Stimulated activated CD8-positive, alpha-beta memory T cell treated with anti-CD3 and anti-CD28 coated beads, Interleukin-15, amount 100 ng/mL, for 1 hour (primary cell): Measurements from ENCODE around the gene C3orf85.

Source experiments
- DNase-seq: peaks from one replicate; pipeline ENCODE4 v3.0.0-alpha.2; 2020; ENCODE audit warnings: low read depth

The C3orf85 gene

DNA sequence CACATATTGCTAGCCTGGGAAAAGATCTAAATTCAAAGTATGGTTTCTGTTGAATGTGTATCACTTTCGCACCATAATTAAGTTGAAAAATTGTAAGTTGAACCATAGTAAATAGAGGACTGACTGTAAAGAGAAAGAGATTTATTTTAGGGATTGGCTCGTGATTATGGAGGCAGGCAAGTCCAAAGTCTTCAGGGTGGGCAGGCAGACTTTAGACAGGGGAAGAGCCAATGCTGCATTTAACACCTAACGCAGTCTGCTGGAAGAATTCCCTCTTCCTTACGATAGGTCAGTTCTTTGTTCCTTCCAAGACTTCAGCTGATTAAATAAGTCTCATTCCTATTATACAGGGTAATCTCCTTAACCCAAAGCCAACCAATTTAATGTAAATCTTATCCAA, 15.8 kb downstream of the C3orf85 start:
- DNase-seq: no peak

DNA sequence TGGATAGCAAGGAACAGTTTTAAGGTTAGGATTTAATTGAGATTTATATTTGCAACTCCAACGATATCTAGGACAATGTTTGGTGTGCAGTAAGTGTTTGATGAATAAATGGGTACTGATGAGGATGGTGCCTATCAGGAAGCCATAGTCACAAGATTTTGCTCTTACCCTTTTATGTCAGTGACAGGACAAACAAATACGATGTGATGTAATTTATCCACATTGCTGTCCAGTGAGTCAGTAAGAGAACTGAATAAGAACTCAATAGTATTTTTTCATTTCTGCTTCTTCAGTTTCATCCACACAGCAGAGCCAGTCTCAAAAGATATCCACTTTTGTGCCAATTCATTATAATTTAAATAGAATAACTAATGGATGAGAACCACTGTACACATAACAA, 18.5 kb downstream of the C3orf85 start:
- no peak for DNase-seq

DNA sequence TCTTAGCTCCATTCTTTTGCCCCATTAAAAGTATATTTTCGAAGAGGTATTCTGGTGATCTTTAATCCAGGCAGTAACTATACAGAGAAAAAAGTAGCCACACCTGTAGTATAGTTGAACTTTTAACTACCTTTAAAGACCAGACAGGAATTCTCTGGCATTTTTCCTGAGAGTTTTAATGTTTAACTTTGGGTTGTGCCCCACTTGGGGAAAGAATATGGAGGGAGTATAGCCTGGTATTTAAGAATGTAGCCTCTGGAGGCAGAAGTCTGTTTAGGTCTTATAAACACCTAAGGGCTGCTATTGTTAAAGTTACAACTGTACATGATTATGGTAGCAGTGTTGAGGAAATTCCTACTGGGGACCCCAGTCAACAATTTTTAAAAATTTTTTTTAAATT, 19.3 kb downstream of the C3orf85 start:
- no peak for DNase-seq

DNA sequence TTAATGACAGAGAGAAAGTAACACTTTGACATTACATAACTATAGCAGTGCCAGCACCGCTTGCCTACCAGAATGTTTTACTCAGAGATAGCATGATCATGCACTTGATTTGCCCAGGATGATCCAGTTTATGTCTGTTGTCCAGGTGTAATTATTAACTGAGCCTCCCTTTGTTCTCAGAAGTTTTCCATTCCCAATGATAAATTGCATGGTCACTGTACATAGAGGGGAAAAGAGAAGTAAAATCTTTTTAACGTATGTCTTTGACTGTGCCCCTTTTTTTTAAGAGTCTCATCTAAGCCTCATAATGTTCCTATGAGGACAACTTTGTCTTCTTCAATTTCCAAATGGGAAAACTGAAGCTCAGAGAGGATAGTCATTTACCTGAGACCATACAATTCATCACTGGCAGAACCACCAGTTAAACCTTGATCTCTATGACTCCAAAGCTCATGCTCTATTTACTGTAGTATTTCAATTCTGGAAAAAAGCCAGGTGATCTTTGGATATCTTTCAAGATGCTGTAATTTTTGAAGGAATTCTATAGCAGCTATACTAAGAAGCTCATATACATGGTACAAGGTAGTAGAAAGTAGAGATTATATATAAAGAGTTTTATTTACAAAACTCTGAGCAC, 25.1 kb downstream of the C3orf85 start:
- DNase-seq: no peak

DNA sequence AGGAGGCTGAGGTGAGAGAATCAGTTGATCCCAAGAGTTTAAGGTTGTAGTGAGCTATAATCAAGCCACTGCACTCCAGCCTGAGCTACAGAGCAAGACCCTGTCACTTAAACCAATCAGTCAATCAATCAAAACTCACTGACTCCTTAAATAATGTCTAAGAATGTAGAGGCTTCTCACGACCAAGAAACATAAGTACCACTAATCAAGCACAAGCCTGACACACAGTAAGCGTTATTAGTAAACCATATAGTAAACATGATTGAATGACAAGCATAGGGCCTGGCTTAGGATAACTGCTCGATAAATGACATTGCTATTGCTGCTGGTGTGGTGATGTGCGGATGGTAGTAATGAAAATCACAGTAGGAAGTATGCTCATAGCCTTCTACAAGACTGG, 29.4 kb downstream of the C3orf85 start:
- no peak for DNase-seq

DNA sequence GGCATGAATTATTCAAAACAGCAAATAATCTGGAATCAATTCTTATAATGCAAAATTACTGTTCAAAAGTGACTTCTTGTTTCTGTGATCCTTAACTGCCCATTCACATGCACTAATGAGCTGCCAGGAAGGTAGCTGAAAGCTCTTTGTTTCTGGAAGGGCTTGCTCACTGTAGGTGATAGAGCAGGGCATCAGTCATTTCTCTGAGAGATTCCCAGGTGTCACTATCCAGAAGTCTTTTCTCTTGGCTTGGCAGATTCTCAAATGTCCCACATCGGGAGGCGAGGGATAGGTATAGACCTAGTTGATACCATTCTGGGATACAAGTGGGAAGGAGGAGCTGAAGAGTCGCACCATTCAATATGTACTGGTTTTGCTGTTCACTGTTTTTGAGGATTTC, 35.0 kb downstream of the C3orf85 start:
- DNase-seq: no peak

DNA sequence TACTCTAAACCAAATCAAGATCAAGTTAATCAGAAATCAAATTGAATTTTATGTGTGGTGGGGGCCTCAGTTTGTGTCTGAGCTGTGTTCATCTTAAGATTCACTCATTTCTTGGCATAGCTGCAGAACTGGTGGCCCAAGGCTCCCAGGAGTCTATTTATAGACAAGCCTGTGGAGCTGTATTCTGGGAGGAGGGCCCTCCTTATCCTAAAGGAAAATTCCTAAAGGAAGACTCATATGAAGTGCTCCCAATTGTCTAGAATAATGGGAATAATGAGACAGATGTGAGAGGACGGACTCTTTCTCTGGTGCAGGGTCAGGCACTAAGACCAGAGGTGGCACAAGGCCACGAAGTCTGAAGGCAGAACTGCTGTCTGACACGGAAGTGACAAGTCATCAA, 38.9 kb downstream of the C3orf85 start:
- DNase-seq: no peak

DNA sequence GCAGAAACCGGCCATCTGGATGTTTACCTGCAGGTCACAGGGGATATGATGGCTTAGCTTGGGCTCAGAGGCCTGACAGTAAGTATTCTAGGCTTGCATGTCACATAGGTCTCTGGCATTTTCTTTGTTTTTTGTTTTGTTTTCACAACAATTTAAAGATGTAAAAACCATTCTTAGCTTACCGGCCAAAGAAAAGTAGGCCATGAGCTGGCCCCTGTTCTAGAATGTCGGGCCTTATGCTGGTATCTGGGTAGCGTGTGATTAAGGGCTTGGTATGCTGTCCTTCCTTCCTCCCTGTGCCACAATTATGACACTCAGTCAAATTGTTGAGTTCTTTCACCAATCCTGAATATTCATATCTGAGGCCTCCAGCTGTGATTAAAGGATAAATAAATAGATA, 40.2 kb downstream of the C3orf85 start:
- DNase-seq: no peak

DNA sequence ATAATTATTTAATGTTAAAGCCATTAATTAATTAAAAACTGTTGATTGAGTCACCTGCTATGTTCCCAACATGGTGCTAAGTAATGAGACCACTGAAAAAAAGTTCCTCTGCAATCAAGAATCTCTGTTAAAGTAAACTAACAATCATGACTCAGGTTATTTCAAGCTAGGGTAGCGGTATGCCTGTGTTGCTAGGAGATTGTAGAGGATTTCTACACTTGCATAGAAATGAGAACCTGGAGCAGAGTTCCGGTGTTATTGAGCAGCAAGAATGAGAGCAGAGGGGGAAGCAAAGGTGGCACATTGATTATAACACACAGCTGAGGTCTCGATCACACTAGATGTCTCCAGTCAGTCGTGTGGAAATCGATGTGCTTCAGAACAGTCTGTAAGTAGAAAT, 41.4 kb downstream of the C3orf85 start:
- DNase-seq: no peak

DNA sequence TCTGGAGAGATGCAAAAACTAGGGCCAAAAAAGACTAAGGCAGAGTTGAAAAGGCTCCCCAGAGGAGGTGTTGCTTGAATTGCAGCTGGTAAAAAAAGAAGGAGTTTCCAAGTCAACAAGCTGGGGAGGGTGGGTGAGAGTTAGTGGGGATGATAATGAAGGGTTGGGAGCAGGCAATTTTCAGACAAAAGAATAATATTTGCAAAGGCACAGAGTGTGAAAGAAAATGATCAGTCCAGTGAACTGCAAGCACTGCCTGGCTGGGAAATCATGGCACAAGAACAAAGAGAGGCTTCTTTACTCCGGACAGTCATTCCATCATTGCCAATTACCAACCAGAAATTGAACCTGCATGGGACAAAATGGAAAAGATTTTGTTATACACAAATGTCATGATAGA, 42.2 kb downstream of the C3orf85 start:
- no peak for DNase-seq

DNA sequence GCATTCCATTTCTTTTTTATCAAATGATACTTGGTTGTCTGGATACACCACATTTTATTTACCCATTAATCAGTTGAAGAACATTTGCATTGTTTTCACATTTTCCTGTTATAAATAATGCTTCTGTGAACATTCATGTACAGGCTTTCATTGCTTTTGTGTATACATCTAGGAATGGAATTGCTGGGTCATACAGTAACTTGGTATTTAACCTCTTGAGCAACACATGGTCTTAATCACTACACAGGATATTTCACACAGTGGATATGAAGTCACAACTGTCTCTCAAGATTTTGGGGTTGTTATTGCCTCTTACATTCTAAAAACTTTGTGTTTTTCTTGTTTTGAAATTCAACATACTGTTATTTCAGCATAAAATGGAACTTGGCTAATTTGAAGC, 48.2 kb downstream of the C3orf85 start:
- no peak for DNase-seq

DNA sequence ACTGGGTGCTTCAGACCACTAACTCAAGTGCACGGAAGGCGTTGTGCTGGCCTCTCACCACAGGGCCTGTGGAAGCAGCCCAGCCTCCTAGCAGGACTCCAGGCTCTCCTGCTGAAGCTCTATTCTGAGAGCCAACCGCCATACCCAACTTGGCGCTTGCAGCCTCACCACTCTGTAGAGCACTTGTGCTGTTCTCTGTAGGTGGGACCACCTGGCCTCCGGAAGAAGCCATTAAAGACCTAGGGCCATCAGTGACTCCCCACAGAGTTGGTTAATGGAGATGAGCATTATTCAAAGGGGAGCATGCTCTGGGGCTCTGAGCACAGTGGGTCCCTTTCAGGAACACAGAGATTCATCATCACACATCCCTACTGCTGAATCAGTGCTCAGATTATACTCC, 50.9 kb downstream of the C3orf85 start:
- no peak for DNase-seq

DNA sequence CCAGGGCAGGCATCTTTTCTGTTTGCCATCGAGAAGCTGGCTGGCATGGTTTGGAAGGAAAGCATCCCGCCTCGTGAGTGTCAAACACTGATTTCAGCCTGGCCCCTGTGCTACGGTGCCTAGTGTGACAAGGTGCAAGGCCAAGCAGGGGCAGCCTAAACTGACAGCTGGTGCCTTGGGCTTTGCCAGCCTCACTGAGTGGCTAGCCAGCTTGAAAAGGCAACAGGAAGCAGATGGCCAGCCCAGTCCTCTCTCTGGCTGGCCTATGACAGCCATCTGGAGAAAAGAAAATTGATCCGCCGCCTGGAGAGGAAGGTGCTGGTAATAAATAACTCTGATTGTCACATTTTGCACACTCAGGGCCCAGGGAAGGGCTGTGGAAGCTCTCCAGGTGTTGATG, 52.2 kb downstream of the C3orf85 start:
- DNase-seq: no peak

DNA sequence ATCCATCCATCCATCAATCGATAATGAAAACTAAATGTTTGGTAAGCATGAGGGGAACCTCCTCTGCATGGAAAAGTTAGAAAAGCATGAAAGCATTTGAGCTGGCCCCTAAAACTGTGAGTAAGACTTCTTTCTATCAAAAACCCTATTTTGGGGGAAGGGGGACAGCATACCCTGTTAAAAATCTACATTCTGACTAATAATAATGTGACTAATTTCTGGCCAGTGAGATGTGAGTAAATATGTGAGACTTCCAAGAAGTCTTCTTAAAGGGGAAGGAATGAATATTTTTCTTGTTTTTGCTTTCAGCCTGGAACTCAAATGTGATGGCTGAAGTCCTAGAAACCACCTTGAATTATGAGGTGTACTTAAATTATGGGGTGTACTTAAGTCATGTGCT, 54.9 kb downstream of the C3orf85 start:
- DNase-seq: no peak

DNA sequence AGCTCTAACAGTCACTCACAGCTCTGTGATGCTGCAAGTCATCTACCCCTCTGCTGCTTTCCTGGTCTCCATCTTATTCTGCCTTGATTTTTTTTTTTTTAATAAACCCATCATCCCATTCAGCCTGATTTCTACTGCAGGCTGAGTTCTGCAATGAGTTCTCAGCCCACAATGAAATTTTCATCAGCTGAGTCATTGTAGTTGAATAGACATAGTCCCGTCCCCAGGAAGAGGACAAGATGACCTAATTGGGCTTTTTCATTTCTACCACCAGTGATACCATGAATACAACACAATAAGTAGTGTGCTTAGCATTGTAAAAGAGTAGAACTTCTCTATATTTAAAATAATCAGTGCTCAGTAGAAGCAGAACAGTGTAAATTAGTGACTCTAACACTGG, 59.3 kb downstream of the C3orf85 start:
- no peak for DNase-seq
